Heart right ventricle (tissue), 16 donors: ENCODE results near the gene SERPINA10. TPM values are rescaled to one million over a fixed set of nuclear protein-coding genes. Genes with fewer than 3 reads are reported as not detected.

ENCODE experiments used
- ATAC-seq, 8 donors: fragments of 200-7000 bp; cut with Tn5 transposase; one replicate each; pipeline ENCODE4 v1.9.1; 2020; ENCODE audit warnings: mild to moderate bottlenecking in 8 of 8, moderate library complexity in 8 of 8, moderate number of reproducible peaks in 1 of 8
- DNase-seq, 2 donors: peaks; one replicate each; pipeline ENCODE4 v3.0.0-alpha.2; 2020
- H3K27ac ChIP-seq, 10 donors: fragments of 200-600 bp; sonication (generic) in 2 of 10; one replicate each; pipeline versions ENCODE4 v1.5.0 to v1.8.0; 2020 to 2022; ENCODE audit warnings: mild to moderate bottlenecking in 3 of 10
- H3K27me3 ChIP-seq, 7 donors: fragments of 200-600 bp; one replicate each; pipeline ENCODE4 v1.8.0; 2021 to 2022; ENCODE audit warnings: mild to moderate bottlenecking in 2 of 7
- H3K36me3 ChIP-seq, 9 donors: fragments of 200-600 bp; sonication (generic) in 1 of 9; one replicate each; pipeline versions ENCODE4 v1.5.0 to v1.8.0; 2020 to 2022; ENCODE audit warnings: mild to moderate bottlenecking in 2 of 9
- H3K4me1 ChIP-seq, 9 donors: fragments of 200-600 bp; sonication (generic) in 1 of 9; one replicate each; pipeline versions ENCODE4 v1.5.0 to v1.8.0; 2020 to 2022; ENCODE audit warnings: mild to moderate bottlenecking in 4 of 9
- H3K4me3 ChIP-seq, 10 donors: fragments of 200-600 bp; sonication (generic) in 2 of 10; one replicate each; pipeline versions ENCODE4 v1.5.0 to v1.8.0; 2020 to 2022; ENCODE audit warnings: mild to moderate bottlenecking in 7 of 10, moderate library complexity in 2 of 10
- H3K9me3 ChIP-seq, 11 donors: fragments of 200-600 bp in 10 of 11; sonication (generic) in 2 of 11; one replicate each; pipeline versions ENCODE4 v1.5.0 to v1.8.0; 2013 to 2022; ENCODE audit warnings: mild to moderate bottlenecking in 2 of 11, control low read depth in 1 of 11, moderate library complexity in 1 of 11
- CTCF ChIP-seq, 9 donors: fragments of 200-600 bp; sonication (generic) in 2 of 9; IDR thresholded peaks; one replicate each; pipeline versions ENCODE4 v1.5.0 to v1.8.0; 2021 to 2022; ENCODE audit warnings: antibody characterized with exemption in 9 of 9, mild to moderate bottlenecking in 5 of 9, moderate library complexity in 1 of 9
- WGBS, 2 donors: extraction: QIAGEN DNeasy Blood & Tissue Kit; methylation state at CpG; one replicate each; pipeline ENCODE4 v1.1.7; 2013; ENCODE audit warnings: inconsistent platforms in 1 of 2; 5-methylcytosine and 5-hydroxymethylcytosine counted together
- intact Hi-C, 10 donors: fragments of 100-400 bp; cut with DNase I; formaldehyde crosslinking; loops; one replicate each; pipeline versions ENCODE4 v1.11.1 to v1.14.2; 2022
- polyA plus RNA-seq, 2 donors: library from polyadenylated mRNA; stranded (reverse); fragments of 200-250 nt; gene quantifications; one replicate each; pipeline ENCODE4 v1.2.3, GENCODE V29; 2013
- total RNA-seq, 10 donors: library from RNA; stranded (reverse); fragmentation: NEBNext Ultra II Directional in 3 of 10; extraction: Animal tissue kit (Norgen Biotek cat#: 25700) in 3 of 10; gene quantifications; one replicate each; pipeline versions ENCODE4 v1.2.1 to v1.2.4, GENCODE V29; 2021 to 2023
- donor health status: Arrhythmogenic right ventricular cardiomyopathy.
- donor health status: ischemic (EF 13 %, LVEDD 7.1; RV severe dilation, severe dysfunction).
- donor health status: healthy with polysubstance abuse.
- donor health status: DM: no; HTN: yes; CAD: no.
- donor health status: DM: no; HTN: no; CAD: no.
- donor health status: ischemic (EF 25% LVEDD 6.9; RV normal size, moderate dysfunction).
- donor health status: ischemic (EF 25% LVEDD 5.7; RV mildly dilated, moderate dysfunction).
- donor health status: healthy.
- donor health status: DM: yes; HTN: yes; CAD: no.
- donor health status: Ischemic cardiomyopathy.
- donor health status: ischemic (EF 35%, LVEDD 5.7; RV mildly dilated, moderate dysfunction).
- donor health status: nonischemic (EF 11% LVEDD 7.7; RV severe dilation, severe dysfunction).
- donor health status: DM: yes; HTN: yes; CAD: no.
- donor health status: PGD.
- donor health status: ischemic (EF 29% LVEDD 5.4; RV normal size, mild dysfunction).
- donor health status: nonischemic (EF 23%, LVEDD 6.1; RV moderate dilation, normal function).

Gene SERPINA10
- total and polyA plus RNA-seq, 12 donors: not detected

GRCh38 chr14:94307410-94307992, 14.4 kb upstream of the SERPINA10 start:
- WGBS, 2 donors: 33 to 48% methylated on average over 5 of the region's 5 CpGs
- Histone ChIP-seq H3K9me3 (peaks cover 0 to 23% (median 10%) of the 10 kb centered on the region in 11 donors), H3K27ac (no peak overlapping the region), H3K4me3 (no peak overlapping the region), H3K4me1 (no peaks in the 10 kb centered on the region), H3K36me3 (no peaks in the 10 kb centered on the region), H3K27me3 (peaks cover 0 to 3% (median 0%) of the 10 kb centered on the region in 7 donors)
- ATAC-seq (no peak), DNase-seq (no peak)
- intact Hi-C loops: no loop called here
- TF ChIP-seq CTCF (IDR thresholded peaks at IDR 0.05): peak in 1 of 9 donors; percentile 9

GRCh38 chr14:94306047-94306978, 13.2 kb upstream of the SERPINA10 start:
- no peak for ATAC-seq
- no peaks in the 10 kb centered on the region for H3K4me1 ChIP-seq
- no peak for DNase-seq
- H3K9me3 ChIP-seq: peaks cover 0 to 32% (median 11%) of the 10 kb centered on the region in 11 donors
- intact Hi-C loops: no loop called here
- H3K27me3 ChIP-seq: peaks cover 0 to 3% (median 0%) of the 10 kb centered on the region in 7 donors
- 71 to 75% methylated on average over 12 of the region's 12 CpGs for WGBS, 2 donors
- no peak for TF ChIP-seq CTCF (IDR thresholded peaks at IDR 0.05)
- H3K4me3 ChIP-seq: no peak overlapping the region
- H3K27ac ChIP-seq: no peak overlapping the region
- no peaks in the 10 kb centered on the region for H3K36me3 ChIP-seq

GRCh38 chr14:94305620-94306019, 12.6 kb upstream of the SERPINA10 start:
- Histone ChIP-seq H3K27me3 (peaks cover 0 to 3% (median 0%) of the 10 kb centered on the region in 7 donors), H3K36me3 (no peaks in the 10 kb centered on the region), H3K4me1 (no peaks in the 10 kb centered on the region), H3K27ac (no peak overlapping the region), H3K4me3 (no peak overlapping the region), H3K9me3 (peaks cover 0 to 32% (median 11%) of the 10 kb centered on the region in 11 donors)
- no peak for TF ChIP-seq CTCF (IDR thresholded peaks at IDR 0.05)
- WGBS, 2 donors: 57 to 61% methylated on average over 2 of the region's 2 CpGs
- intact Hi-C loops: no loop called here
- DNase-seq (no peak), ATAC-seq (no peak)

- Histone ChIP-seq H3K27ac (no peak overlapping the region), H3K4me3 (no peak overlapping the region), H3K36me3 (no peaks in the 10 kb centered on the region), H3K9me3 (peaks cover 0 to 32% (median 11%) of the 10 kb centered on the region in 11 donors), H3K27me3 (peaks cover 0 to 3% (median 0%) of the 10 kb centered on the region in 7 donors), H3K4me1 (no peaks in the 10 kb centered on the region)
- TF ChIP-seq CTCF (IDR thresholded peaks at IDR 0.05): no peak
- no peak for DNase-seq
- no peak for ATAC-seq
- intact Hi-C loops: no loop called here
- WGBS, 2 donors: 87% methylated on average over 6 of the region's 6 CpGs
Measured at GRCh38 chr14:94304243-94304642, 11.2 kb upstream of the SERPINA10 start.
